GM12878 (cell line): Measurements from ENCODE around the gene IRF2. TPM values are rescaled to one million over a fixed set of nuclear protein-coding genes. Genes with fewer than 3 reads are reported as not detected.

Experiments
- ATAC-seq: fragments of 200-7000 bp; cut with Tn5 transposase; 3 replicates; pipeline ENCODE4 v1.9.1; 2020; ENCODE audit warnings: mild to moderate bottlenecking, moderate library complexity
- BruUV-seq: library from RNA; stranded (reverse); fragments of 400-500 nt; replicated peaks from 2 replicates; lab custom pipeline; 2021; lab: Mats Ljungman, UMichigan
- CTCF ChIA-PET: fragments of 300-600 bp; sonication (Branson Sonifier 250); formaldehyde crosslinking; extraction: SDS; loops from one replicate; lab custom pipeline; 2021; ENCODE audit warnings: inconsistent platforms; lab: Yijun Ruan, JAX
- POLR2A ChIA-PET: fragments of 350-600 bp; formaldehyde crosslinking; extraction: SDS; loops from one replicate; lab custom pipeline; 2021; ENCODE audit warnings: inconsistent platforms; lab: Charles Lee
- RAD21 ChIA-PET: fragments of 300-600 bp; sonication (Branson Sonifier 250); formaldehyde crosslinking; loops from one replicate; lab custom pipeline; 2023; ENCODE audit warnings: antibody characterized with exemption; ENCODE audit not compliant: unreplicated experiment; lab: Charles Lee
- SMC1A ChIA-PET: fragments of 300-600 bp; sonication (Branson Sonifier 250); formaldehyde crosslinking; loops from one replicate; lab custom pipeline; 2023; ENCODE audit not compliant: unreplicated experiment, uncharacterized antibody; lab: Charles Lee
- DNase-seq: peaks from one replicate; pipeline ENCODE4 v3.0.0-alpha.2; 2011; ENCODE audit warnings: low read depth, low spot score
- FAIRE-seq: peaks from 3 replicates; lab custom pipeline; 2011; peaks lifted over from hg19 to GRCh38; lab: Jason Lieb, UNC
- H2AFZ ChIP-seq: 2 replicates; pipeline ENCODE4 v1.6.0; 2011; ENCODE audit warnings: low read depth, low read length, control low read depth; ENCODE audit not compliant: control insufficient read depth
- H3K27ac ChIP-seq: 2 replicates; pipeline ENCODE4 v1.5.1; 2011; ENCODE audit warnings: control low read depth; ENCODE audit not compliant: control insufficient read depth, insufficient read depth
- H3K27me3 ChIP-seq, 2 experiments: replicated peaks in 1 of 2; 2 replicates each; pipeline versions ENCODE4 v1.6.0 to v1.6.1; 2011; ENCODE audit warnings: low read length in 1 of 2; ENCODE audit not compliant: control insufficient read depth in 2 of 2, insufficient read depth in 2 of 2
- H3K36me3 ChIP-seq, 2 experiments: 2 replicates each; pipeline ENCODE4 v1.5.1; 2011; ENCODE audit warnings: low read length in 1 of 2; ENCODE audit not compliant: control insufficient read depth in 2 of 2, insufficient read depth in 2 of 2
- H3K4me1 ChIP-seq: 2 replicates; pipeline ENCODE4 v1.6.1; 2011; ENCODE audit warnings: mild to moderate bottlenecking, low read length, moderate library complexity, mixed read lengths; ENCODE audit not compliant: control insufficient read depth, insufficient read depth
- H3K4me2 ChIP-seq: 2 replicates; pipeline ENCODE4 v1.6.0; 2011; ENCODE audit warnings: control low read depth; ENCODE audit not compliant: control insufficient read depth, insufficient read depth
- H3K4me3 ChIP-seq: fragments of 200-600 bp; sonication (generic); 2 replicates; pipeline ENCODE4 v1.5.1; 2016
- H3K79me2 ChIP-seq: 2 replicates; pipeline ENCODE4 v1.6.0; 2011; ENCODE audit warnings: low read length; ENCODE audit not compliant: control insufficient read depth, insufficient read depth
- H3K9ac ChIP-seq: 2 replicates; pipeline ENCODE4 v1.8.0; 2011; ENCODE audit warnings: low read length, control low read depth, mixed read lengths; ENCODE audit not compliant: control insufficient read depth, insufficient read depth
- H3K9me3 ChIP-seq: replicated peaks from 3 replicates; pipeline ENCODE4 v1.5.1; 2011; ENCODE audit warnings: mild to moderate bottlenecking, low read length; ENCODE audit not compliant: control insufficient read depth, insufficient read depth
- H4K20me1 ChIP-seq: 2 replicates; pipeline ENCODE4 v1.6.0; 2011; ENCODE audit not compliant: control insufficient read depth, insufficient read depth
- ATF2 ChIP-seq: IDR thresholded peaks from 2 replicates; pipeline ENCODE4 v1.6.1; 2012; ENCODE audit warnings: low read length, inconsistent platforms
- BACH1 ChIP-seq: fragments of 450-650 bp; IDR thresholded peaks from 2 replicates; pipeline ENCODE4 v1.6.1; 2017; ENCODE audit warnings: mild to moderate bottlenecking, borderline replicate concordance
- ESRRA ChIP-seq: IDR thresholded peaks from 2 replicates; pipeline ENCODE4 v1.6.1; 2012; ENCODE audit warnings: mild to moderate bottlenecking, low read length, improper control_type of control experiment
- FOXK2 ChIP-seq: fragments of 450-650 bp; IDR thresholded peaks from 2 replicates; pipeline ENCODE4 v1.6.1; 2017; ENCODE audit warnings: mild to moderate bottlenecking, moderate library complexity
- IRF4 ChIP-seq: IDR thresholded peaks from 2 replicates; pipeline ENCODE4 v1.6.1; 2011; ENCODE audit warnings: low read depth, low read length
- MTA2 ChIP-seq: fragments of 450-650 bp; IDR thresholded peaks from 2 replicates; pipeline ENCODE4 v1.6.1; 2016; ENCODE audit warnings: low read depth, mild to moderate bottlenecking, moderate library complexity
- RAD21 ChIP-seq: IDR thresholded peaks from 2 replicates; pipeline ENCODE4 v1.6.1; 2011; ENCODE audit warnings: mild to moderate bottlenecking, low read depth, low read length, moderate library complexity; ENCODE audit not compliant: insufficient read depth
- RB1 ChIP-seq: fragments of 450-650 bp; formaldehyde crosslinking; IDR thresholded peaks from 2 replicates; pipeline ENCODE4 v1.6.1; 2017; ENCODE audit warnings: mild to moderate bottlenecking, borderline replicate concordance
- SMAD1 ChIP-seq: fragments of 450-650 bp; IDR thresholded peaks from 2 replicates; pipeline ENCODE4 v1.6.1; 2018; ENCODE audit warnings: mild to moderate bottlenecking, low read depth; ENCODE audit not compliant: partially characterized antibody
- STAT3 ChIP-seq: IDR thresholded peaks from 2 replicates; pipeline ENCODE4 v1.6.1; 2011; ENCODE audit warnings: low read depth, low read length, improper control_type of control experiment
- ZNF217 ChIP-seq: fragments of 450-650 bp; IDR thresholded peaks from 2 replicates; pipeline ENCODE4 v1.6.1; 2017; ENCODE audit warnings: antibody characterized with exemption, mild to moderate bottlenecking
- WGBS: methylation state at CpG from one replicate; pipeline ENCODE4 v1.1.6; 2016; ENCODE audit warnings: low lambda C conversion rate; ENCODE audit not compliant: insufficient replicate concordance, insufficient coverage; ENCODE audit errors: missing lambda C conversion rate; 5-methylcytosine and 5-hydroxymethylcytosine counted together
- in situ Hi-C: fragments of 300-500 bp; cut with MboI; formaldehyde crosslinking; loops from 9 replicates; pipeline ENCODE4 v1.14.3; 2018; ENCODE audit warnings: mixed read lengths
- intact Hi-C: fragments of 100-400 bp; cut with micrococcal nuclease; formaldehyde crosslinking; loops from one replicate; pipeline ENCODE4 v1.14.2; 2022; ENCODE audit not compliant: unreplicated experiment
- polyA plus RNA-seq, 11 experiments: library from polyadenylated mRNA; depleted of rRNA in 4 of 11; unstranded in 6 of 11; stranded (reverse) in 5 of 11; fragments of >200 nt; fragmentation: Nextera tagmentation in 4 of 11; fragmentation: Illumina TruSeq in 1 of 11; extraction: Ambion mirVana in 4 of 11; extraction: Trizol in 1 of 11; gene quantifications; 1 replicate in 1 of 11; 2 replicates in 10 of 11; pipeline versions ENCODE4 v1.2.1 to v1.2.3, GENCODE V29; 2011 to 2016; ENCODE audit warnings: inconsistent platforms in 2 of 11, missing spikeins in 2 of 11, low read depth in 1 of 11
- total RNA-seq, 4 experiments: library from RNA; depleted of rRNA in 3 of 4; stranded (reverse); fragments of >200 nt in 3 of 4; fragmentation: Illumina TruSeq in 1 of 4; extraction: Trizol in 1 of 4; gene quantifications; 2 replicates each; pipeline versions ENCODE4 v1.2.1 to v1.2.3, GENCODE V29; 2013 to 2021

Gene IRF2
- total and polyA plus RNA-seq, 10 of the 15 experiments (the other 5 are each of a cell fraction or from before 2014, with no cell fraction given) = 45.1 to 99.3 (median 58.9) TPM

GRCh38 chr4:184361443-184361842 lies 112.9 kb downstream of the IRF2 start (continued):
- TF ChIP-seq ATF2 = no peak
- no peak for TF ChIP-seq RB1
- no peak for TF ChIP-seq ESRRA

- no peak for FAIRE-seq
- H3K79me2 ChIP-seq = no peaks in the 10 kb centered on the region
- ChIA-PET SMC1A (interaction anchor here (0.9 to 1.4 kb wide), 4 partner anchors 19 to 180 kb away, joined by 3 to 4 read pairs (median 3); no protein-coding TSS in a partner anchor), POLR2A (interaction anchor here (0.7 kb wide), 1 partner anchor 17 kb away, joined by 3 read pairs; no protein-coding TSS in a partner anchor), CTCF (interaction anchor here (0.7 to 2.3 kb wide), 4 partner anchors 9 to 96 kb away, joined by 3 to 10 read pairs (median 6); no protein-coding TSS in a partner anchor), RAD21 (interaction anchor here (0.7 to 1.4 kb wide), 2 partner anchors 8 to 99 kb away, joined by 3 read pairs; no protein-coding TSS in a partner anchor)
- DNase-seq = no peak
- no peak for ATAC-seq
- no peaks in the 10 kb centered on the region for H3K36me3 ChIP-seq
- no TSS peak for BruUV-seq
- H3K27ac ChIP-seq = no peak overlapping the region
- peaks cover 10% of the 10 kb centered on the region for H3K4me1 ChIP-seq
- no peak overlapping the region for H3K9ac ChIP-seq
- H3K27me3 ChIP-seq = no peaks in the 10 kb centered on the region
- no peak overlapping the region for H2AFZ ChIP-seq
- no peak overlapping the region for H3K4me3 ChIP-seq
- TF ChIP-seq RAD21 = no peak
- no peak for TF ChIP-seq BACH1
- no peak for TF ChIP-seq ZNF217
- no peak for TF ChIP-seq STAT3
- no peak for TF ChIP-seq IRF4
- no peak for TF ChIP-seq MTA2
- TF ChIP-seq SMAD1 = no peak
- no peak for TF ChIP-seq FOXK2
- no peaks in the 10 kb centered on the region for H4K20me1 ChIP-seq
- H3K4me2 ChIP-seq = no peak overlapping the region
- in situ Hi-C loops (no loop called here), intact Hi-C loops (no loop called here)
- H3K9me3 ChIP-seq = no peaks in the 10 kb centered on the region; the same call in 2 of the 3 replicates
- WGBS = 90% methylated on average over 5 of the region's 5 CpGs
Observed at GRCh38 chr4:184359888-184360287, 114.5 kb downstream of the IRF2 start.
